Measurements from ENCODE around the gene POLA2.
"Not testable (repeated sequence)": the region's sequence is repeated elsewhere in the genome, so short reads cannot be mapped to it uniquely, and the experiment has no call there.

Gene POLA2, protein sequence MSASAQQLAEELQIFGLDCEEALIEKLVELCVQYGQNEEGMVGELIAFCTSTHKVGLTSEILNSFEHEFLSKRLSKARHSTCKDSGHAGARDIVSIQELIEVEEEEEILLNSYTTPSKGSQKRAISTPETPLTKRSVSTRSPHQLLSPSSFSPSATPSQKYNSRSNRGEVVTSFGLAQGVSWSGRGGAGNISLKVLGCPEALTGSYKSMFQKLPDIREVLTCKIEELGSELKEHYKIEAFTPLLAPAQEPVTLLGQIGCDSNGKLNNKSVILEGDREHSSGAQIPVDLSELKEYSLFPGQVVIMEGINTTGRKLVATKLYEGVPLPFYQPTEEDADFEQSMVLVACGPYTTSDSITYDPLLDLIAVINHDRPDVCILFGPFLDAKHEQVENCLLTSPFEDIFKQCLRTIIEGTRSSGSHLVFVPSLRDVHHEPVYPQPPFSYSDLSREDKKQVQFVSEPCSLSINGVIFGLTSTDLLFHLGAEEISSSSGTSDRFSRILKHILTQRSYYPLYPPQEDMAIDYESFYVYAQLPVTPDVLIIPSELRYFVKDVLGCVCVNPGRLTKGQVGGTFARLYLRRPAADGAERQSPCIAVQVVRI

DNA sequence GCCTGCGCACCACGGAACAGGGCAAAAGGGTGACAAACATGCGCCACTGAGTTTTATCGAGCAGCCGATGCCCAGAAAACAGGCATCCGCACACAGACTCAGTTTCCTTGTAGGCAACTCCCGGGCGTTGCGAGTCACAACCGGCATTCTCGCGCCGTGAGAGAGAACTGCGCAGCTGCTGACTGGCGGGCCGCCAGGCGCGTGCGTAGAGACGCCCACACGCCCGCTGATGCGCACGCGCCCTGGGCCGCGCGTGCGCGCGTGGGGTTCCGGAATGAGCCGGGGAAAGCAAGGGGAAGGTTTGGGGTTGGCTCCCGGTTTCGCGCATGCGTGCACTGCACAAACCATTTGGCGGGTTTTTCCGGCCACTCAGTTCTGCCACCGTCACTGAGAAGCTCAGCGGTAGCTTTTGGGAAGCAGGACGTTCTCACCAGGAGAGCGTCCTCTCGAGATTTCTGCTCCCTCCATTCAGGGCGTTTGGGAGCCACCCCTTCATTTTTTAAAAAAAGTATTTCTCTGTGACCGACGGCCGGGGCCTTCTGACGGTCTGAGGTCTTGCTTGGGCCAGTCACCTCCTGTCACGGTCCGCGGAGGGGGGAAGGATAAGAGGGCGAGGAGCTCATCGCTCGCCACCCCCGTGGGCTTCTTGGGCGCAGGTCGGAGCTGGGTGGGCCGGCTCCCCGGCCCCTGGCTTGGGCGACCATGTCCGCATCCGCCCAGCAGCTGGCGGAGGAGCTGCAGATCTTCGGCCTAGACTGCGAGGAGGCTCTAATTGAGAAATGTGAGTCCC, at the start of gene POLA2:
POLA2 (plus strand) TSS at position 372 of the 790 bp plus-strand sequence; CDS start at position 703, 331 bp downstream.
- peak; percentile 98 for DNase-seq

DNA sequence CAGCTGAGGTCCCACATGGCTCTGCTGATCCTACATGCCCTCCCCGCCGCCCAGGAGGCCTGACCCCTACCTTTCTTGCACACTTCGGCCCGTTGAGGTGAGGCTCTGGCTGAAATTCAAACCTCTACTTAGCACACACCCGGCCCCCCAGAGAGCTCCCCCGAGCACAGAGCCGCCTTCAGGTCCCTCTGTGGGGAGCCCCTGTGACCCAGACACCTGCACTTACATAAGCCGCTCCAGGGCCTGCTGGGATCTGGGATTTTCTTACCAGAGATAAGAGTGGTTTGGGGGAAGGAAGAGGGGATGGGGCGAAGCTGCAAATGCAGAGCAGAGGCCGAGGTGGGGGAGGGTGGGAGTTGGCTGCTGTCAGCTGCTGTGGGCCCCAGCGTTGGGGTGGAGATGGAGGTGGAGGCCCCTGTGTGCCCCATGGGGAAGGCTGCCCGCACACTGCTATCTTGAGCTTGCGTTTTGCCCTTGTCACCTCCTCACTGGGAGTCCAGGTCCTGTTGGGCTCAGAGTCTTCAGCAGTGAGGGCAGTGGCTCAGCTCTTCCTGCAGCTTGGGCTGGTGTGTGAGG, 49.4 kb upstream of the POLA2 start:
- no peak for DNase-seq

DNA sequence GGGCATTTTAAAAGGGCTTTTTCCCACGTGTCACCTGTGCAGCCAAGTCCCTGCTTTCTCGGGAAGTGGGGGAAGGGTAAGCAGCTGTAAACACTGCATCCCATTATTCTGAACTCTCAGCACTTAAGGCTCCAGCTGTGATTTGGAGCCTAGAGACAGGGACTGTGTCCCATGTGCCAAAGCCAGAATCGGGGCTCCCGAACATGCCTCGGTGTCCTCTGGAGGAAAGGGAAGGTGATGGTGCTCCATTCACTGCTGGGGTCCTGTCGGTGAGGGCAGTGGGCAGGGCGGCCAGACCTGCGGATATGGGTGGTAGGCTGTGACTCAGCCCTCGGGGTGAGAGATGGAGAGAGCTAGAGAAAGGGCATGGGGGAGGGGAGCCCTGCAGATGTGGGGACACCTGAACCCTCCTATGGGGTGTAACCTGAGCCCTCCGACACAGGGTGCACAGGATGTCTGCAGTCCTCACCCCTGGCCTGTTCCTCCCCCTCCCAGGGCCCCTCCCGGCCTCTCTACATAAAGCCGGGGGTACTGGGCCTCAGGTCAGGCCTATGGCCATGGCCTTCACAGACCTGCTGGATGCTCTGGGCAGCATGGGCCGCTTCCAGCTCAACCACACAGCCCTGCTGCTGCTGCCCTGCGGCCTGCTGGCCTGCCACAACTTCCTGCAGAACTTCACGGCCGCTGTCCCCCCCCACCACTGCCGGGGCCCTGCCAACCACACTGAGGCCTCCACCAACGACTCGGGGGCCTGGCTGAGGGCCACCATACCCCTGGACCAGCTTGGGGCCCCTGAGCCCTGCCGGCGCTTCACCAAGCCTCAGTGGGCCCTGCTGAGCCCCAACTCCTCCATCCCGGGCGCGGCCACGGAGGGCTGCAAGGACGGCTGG, 48.2 kb upstream of the POLA2 start:
- DNase-seq: peak; percentile 61

DNA sequence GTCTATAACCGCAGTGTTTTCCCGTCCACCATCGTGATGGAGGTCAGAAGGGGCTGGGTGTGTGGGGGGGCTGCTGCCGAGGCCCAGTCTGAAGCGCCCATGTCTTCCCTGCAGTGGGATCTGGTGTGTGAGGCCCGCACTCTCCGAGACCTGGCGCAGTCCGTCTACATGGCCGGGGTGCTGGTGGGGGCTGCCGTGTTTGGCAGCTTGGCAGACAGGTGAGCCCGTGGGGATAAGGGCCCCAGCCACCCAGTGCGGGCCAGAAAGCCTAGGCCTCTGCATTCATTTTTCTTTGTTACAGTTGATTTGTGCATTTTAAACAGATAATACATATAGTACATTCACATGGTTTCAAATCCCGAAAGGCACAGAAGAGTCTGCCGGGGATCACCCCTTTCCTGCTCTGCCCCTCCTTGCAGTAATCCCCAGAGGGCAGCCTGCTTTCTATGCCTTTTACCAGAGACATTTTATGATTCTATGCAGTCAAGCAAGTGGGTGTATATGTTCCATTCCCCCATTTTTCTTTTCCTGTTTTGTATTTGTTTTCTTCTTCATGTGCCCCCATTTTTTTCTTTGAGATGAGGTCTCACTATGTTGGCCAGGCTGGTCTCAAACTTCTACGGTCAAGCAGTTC, 47.4 kb upstream of the POLA2 start:
- no peak for DNase-seq

DNA sequence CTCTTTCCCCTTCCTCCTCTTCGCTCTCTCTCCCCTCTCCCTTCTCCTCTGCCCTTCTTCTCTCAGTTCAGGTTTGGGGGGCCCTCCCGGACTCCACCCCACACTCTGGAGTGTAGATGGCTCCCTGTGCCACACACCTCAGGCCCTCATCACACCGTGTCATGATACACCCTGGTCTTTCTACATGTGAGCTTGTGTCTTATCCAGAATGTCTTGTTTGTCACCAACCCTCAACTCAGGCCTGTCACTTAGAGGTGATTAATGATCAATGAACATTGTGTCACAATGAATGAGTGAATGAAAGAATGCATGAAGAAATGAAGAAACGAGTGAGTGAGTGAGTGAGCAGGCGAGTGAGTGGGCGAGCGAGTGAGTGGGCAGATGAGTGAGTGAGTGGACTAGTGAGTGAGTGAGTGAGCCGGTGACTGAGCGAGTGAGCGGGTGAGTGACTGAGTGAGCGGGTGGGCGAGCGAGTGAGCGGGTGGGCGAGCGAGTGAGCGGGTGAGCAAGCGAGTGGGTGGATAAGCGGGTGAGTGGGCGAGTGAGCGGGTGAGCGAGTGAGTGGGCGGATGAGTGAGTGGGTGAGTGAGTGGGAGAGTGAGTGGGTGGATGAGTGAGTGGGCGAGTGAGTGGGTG, 46.2 kb upstream of the POLA2 start:
- no peak for DNase-seq

DNA sequence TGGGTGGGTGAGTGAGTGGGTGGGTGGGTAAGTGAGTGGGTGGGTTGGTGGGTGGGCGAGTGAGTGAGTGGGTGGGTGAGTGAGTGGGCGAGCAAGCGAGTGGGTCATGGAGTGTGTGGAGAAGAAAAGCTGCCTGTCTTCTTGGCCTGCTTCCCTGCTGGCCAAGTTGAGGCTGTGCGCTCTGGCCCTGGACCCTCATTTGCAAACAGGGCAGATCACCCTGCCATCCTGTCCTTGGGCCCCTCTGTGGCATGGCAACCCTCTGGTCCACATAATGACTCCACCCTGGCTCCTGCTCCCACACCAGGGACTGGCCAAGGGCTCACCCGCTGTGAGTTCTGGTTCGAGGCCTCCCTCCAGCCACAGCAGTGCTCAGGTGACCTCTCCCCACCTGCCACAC, 44.9 kb upstream of the POLA2 start:
- no peak for DNase-seq

DNA sequence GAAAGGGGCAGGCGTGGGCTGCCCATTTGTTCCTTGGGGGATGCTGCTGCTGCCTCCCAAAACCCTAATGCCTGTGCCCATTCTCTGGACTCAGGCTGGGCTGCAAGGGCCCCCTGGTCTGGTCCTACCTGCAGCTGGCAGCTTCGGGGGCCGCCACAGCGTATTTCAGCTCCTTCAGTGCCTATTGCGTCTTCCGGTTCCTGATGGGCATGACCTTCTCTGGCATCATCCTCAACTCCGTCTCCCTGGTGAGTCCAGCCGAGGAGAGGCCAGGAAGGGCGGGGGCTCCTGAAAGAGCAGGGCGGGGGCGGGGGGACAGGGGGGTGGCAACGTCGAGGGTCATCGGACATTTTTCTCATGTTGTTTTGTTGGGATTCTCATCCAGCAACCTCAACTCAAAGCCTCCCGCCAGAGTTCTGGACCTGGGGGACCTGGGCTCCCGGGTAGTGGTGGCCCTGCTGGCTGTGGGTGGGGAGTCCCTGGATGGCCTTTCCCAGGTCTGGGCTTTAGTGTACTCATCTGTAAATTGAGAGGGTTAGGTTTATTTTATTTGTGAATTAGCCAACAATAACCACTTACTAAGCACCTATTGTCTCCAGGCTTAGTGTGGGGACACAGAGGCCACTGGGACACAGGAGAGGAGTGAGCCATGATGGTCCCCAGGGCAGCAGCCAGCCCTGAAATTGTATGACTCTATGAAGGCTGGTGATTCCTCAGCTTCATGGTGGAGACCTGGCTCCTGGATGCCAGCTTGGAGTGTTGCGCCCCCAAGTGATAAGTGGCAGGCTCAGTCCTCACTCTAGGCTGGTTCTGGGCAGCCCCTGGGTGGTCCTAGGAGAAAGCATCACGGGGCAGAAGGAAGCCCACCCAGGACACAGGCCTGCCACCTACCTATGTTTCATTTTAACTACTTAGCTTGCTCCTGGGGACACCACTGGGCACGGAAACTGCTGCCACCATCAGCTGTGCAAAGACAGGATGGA, 44.0 kb upstream of the POLA2 start:
- DNase-seq: no peak

DNA sequence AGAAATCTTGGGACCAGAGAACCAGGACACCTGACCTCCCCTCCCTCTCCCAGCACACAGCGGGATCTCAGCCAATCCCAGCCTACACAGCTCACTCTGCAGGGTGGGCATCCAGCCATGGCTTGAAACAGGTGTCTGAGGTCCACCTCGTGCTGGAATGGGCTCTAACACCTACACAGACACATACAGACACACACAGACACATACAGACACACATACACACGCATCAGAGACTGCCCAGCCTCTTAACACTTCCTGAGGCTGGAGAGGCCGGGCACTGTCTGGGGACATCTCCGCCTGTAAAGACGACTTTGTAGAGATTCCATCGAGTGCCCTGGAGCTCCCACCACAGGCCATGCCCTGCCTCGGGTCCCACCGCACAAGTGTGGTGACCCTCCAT, 43.3 kb upstream of the POLA2 start:
- DNase-seq: no peak

DNA sequence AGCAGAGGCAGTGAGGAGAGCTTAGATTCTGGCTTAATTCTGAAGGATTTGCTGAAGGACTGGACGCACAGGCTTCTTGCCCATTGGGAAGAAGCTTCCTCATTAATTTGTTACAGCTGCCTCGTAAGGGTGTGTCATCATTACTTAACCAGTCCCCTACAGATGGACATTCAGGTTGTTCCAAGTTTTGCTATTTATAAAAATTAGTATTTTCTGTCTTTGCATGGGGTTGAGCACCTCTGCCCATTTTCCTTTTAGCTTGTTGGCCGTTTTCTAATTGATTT, 41.9 kb upstream of the POLA2 start:
- DNase-seq: no peak

DNA sequence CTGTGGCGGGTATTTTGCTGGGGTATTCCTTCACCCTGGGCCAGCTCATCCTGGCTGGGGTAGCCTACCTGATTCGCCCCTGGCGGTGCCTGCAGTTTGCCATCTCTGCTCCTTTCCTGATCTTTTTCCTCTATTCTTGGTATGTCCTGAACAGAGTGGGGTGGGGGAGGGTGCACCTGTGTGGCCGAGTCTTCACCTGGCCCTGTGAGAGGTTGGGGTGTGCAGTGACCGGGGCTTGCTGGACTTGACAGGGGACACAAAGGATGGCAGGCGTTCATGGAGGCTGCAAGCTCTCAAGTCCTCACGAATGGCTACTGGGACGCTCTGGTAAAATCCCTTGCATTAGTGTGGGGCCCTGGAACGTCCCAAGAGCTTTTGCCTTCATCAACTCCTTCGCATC, 40.7 kb upstream of the POLA2 start:
- no peak for DNase-seq

DNA sequence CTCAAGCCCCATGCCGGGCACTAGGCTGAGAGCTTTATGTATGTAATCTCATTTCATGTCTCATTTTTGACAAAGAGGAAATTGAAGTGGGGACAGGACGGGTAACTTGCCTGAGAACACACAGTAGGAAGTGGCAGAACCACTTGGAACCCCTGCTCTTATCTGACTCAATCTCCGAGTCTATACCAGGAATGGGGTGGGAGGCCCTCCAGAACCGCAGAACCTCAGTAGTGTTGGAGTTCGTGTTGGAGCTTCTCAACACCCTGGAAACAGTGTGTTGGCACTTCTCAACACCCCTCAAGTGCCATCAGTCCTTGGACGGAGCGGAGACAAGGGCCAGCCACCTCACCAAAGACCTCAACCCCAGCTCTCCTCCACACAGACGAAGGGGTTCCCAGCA, 38.8 kb upstream of the POLA2 start:
- no peak for DNase-seq

DNA sequence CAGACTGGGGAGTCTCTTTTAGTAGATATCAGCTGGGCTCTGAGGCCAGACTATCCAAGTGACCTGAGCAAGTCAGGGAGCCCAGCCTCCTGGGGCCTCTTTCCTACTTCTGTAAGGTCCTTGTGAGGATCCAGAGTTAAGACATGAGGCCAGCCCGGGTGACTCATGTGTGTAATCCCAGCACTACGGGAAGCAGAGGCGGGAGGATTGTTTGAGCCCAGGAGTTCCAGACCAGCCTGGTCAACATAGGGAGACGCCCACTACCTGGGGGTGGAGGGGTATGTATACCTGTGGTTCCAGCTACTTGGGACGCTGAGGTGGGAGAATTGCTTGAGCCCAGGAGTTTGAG, 36.9 kb upstream of the POLA2 start:
- DNase-seq: no peak

DNA sequence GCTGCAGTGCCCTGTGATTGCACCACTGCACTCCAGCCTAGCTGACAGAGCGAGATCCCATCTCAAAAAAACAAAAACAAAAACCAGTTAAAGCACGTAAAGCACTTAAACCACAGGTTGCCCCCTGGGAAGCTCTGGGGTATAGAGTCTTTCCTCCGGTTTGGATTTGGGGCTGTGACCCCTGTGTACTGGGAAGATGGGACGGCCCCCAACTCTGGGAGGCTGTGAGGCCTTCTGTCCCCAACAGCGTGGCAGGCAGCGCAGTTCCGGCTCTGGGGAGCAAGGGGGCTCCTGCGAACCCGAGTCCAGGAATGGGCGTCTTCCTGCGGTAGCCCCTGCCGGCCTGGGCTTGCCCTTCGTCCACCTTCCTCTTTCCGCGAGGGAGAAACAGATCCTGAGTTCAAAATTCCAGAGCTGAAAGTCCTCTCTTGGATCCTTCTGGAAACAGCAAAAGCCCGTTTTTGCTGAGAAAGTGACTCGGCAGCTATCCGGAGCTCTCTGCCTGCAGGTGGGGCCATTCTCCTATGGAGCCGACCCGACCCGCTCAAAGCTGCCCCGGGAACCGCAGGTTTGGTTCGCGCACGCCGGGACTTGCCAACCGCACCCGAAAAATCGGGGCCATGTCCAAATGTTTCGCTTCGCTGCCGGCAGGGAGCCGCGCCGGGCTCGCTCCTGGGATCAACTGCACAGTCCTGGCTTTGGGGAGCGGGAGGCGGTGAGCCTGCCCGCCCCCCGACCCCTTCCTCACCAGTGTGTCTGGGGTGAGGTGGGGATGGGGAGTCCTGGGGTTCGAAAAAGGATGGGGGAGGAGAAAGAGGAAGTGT, 36.3 kb upstream of the POLA2 start:
- peak; percentile 75 for DNase-seq

DNA sequence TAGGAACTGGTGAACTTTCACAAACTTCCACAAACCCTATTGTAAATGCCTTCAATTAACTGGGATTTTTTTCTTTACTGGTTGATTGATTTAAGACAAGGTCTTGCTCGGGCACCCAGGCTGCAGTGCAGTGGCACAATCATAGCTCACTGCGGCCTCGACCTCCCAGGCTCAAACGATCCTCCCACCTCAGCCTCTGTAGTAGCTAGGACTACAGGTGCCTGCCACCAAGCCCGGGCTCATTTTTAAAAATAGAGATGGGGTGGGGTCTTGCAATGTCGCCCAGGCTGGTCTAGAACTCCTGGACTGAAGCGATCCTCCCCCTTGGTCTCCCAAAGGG, 35.7 kb upstream of the POLA2 start:
- DNase-seq: no peak

DNA sequence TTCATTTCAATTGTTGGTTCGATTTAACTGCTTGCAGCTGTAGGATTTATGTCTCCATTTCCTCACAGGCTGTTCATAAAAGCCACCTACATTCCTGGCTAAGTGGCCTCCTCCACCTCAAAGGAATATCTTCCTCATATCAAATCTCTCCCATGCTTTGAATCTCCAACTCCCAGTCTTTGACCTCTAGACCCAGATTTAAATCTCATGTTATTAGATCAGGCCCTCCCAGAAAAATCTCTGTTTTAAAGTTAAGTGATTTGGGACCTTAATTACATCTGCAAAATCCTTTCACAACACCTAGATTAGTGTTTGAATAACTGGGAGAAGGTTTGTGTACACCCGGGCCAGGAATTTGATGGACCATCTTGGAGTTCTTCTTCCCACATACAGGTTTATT, 33.9 kb upstream of the POLA2 start:
- DNase-seq: no peak

DNA sequence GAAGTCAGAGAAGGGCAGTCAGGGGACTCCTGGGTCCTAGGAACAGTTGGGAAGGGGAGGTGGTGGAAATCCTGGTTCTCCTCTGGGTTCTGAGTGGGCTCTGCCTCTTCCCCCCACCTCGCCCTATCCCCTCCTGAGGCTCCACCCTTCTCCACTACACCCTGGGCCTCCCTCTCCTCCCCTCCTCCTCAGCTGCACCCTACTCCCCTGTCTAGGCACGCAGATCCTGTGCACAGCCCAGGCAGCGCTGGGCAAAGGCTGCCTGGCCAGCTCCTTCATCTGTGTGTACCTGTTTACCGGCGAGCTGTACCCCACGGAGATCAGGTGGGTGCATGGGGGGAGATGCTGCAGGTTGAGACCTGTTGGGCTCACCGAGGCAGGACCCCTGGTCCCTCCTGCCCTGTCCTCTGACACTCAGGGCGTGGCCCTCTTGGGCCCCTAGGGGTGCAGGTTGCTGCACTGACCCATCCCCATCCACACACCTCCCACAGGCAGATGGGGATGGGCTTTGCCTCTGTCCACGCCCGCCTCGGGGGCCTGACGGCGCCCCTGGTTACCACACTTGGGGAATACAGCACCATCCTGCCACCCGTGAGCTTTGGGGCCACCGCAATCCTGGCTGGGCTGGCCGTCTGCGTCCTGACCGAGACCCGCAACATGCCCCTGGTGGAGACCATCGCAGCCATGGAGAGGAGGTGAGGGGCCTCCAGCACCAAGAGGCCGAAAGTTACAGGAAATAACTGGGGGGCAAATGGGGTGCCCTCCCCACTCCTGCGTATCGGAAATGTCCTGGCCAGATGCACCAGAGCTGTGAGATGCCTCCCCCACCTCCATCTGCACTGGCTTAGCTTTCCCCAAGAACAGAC, 25.3 kb upstream of the POLA2 start:
- DNase-seq: no peak

DNA sequence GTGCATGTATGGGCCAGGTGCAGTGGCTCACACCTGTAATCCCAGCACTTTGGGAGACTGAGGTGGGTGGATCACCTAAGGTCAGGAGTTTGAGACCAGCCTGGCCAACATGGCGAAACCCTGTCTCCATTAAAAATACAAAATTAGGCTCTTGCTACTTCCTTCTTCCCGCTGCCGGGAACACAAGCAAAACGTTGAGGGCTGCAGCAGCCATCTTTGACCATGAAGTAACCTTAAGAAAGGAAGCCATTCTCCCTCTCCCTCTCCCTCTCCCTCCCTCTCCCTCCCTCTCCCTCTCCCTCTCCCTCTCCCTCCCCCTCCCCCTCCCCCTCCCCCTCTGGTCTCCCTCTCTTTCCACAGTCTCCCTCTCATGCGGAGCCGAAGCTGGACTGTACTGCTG, 23.5 kb upstream of the POLA2 start:
- not testable (repeated sequence) for DNase-seq

DNA sequence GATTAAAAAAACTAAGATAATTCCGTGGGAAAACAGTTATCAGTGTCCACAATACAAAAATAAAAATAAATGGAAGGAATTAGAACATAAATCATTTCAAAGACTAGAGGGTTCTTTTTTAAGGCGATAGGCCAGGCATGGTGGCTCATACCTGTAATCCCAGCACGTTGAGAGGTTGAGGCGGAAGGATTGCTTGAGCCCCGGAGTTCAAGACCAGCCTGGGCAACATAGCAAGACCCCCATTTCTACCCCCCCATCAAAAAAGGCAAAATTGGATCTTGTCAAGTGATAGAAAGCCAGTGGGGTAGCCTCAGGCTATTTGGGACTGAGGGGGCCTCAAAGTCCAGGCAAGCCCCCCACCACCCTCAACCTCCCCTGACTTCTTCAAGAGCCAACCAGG, 20.6 kb upstream of the POLA2 start:
- DNase-seq: no peak

DNA sequence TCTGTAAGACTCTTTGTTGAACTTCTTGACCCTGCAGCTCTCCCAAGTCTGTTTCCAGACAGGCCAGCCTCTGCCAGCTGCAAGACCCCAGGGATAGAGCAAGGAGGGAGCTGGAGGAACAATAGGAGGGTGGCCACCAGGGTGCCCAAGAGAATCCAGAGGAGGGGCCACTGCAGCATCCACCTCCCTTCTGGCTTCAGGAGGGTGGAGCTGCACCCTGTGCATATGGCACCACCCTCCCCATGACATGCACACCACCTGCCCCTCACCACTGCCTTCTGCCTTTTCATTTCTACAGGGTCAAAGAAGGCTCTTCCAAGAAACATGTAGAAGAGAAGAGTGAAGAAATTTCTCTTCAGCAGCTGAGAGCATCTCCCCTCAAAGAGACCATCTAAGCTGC, 20.1 kb upstream of the POLA2 start:
- no peak for DNase-seq

Measured in femur (tissue), 1 donor.